HL-60 (cell line): ENCODE measurements around the gene SRBD1.

Experiments used
- DNase-seq, 2 experiments: peaks; one replicate each; pipeline ENCODE4 v3.0.0-alpha.2; 2010 to 2020; ENCODE audit warnings: low read depth in 1 of 2, low spot score in 1 of 2
- H3K27ac ChIP-seq: fragments of 250-450 bp; sonication (Bioruptor Pico); replicated peaks from 2 replicates; pipeline ENCODE4 v1.5.1; 2020; ENCODE audit warnings: mild to moderate bottlenecking, moderate library complexity
- H3K27me3 ChIP-seq: fragments of 250-450 bp; sonication (Bioruptor Pico); 2 replicates; pipeline ENCODE4 v1.5.1; 2021; ENCODE audit warnings: mild to moderate bottlenecking, moderate library complexity; ENCODE audit not compliant: insufficient read depth, poor library complexity, severe bottlenecking
- H3K4me3 ChIP-seq: replicated peaks from 2 replicates; pipeline ENCODE4 v1.5.1; 2011; ENCODE audit warnings: mild to moderate bottlenecking, control low read depth, low read length; ENCODE audit not compliant: insufficient read depth
- CTCF ChIP-seq: IDR thresholded peaks from one replicate; pipeline ENCODE4 v1.5.1; 2011; ENCODE audit warnings: low read length, control low read depth, inconsistent platforms; ENCODE audit not compliant: insufficient read depth
- GABPA ChIP-seq: IDR thresholded peaks from 2 replicates; pipeline ENCODE4 v1.6.1; 2012; ENCODE audit warnings: low read depth
- POLR2AphosphoS5 ChIP-seq: IDR thresholded peaks from 2 replicates; pipeline ENCODE4 v1.6.1; 2012; ENCODE audit warnings: low read depth
- REST ChIP-seq: IDR thresholded peaks from 2 replicates; pipeline ENCODE4 v1.6.1; 2012; ENCODE audit warnings: low read depth; ENCODE audit not compliant: insufficient replicate concordance
- SPI1 ChIP-seq: IDR thresholded peaks from 2 replicates; pipeline ENCODE4 v1.6.1; 2012; ENCODE audit warnings: low read depth, mild to moderate bottlenecking, borderline replicate concordance

The SRBD1 gene

GRCh38 chr2:45391866-45392265 is 219.2 kb downstream of the SRBD1 start:
- TF ChIP-seq CTCF (no peak), POLR2AphosphoS5 (no peak), GABPA (no peak), SPI1 (no peak), REST (no peak)
- Histone ChIP-seq H3K27ac (no peak overlapping the region), H3K27me3 (no peaks in the 10 kb centered on the region), H3K4me3 (no peak overlapping the region)
- DNase-seq: no peak

GRCh38 chr2:45390861-45391260 is 220.2 kb downstream of the SRBD1 start:
- no peak overlapping the region for H3K4me3 ChIP-seq
- no peaks in the 10 kb centered on the region for H3K27me3 ChIP-seq
- H3K27ac ChIP-seq: no peak overlapping the region
- no peak for TF ChIP-seq POLR2AphosphoS5
- TF ChIP-seq CTCF: no peak
- no peak for TF ChIP-seq SPI1
- no peak for TF ChIP-seq REST
- TF ChIP-seq GABPA: no peak
- no peak for DNase-seq

GRCh38 chr2:45390441-45390840 is 220.6 kb downstream of the SRBD1 start:
- Histone ChIP-seq H3K27ac (no peak overlapping the region), H3K27me3 (no peaks in the 10 kb centered on the region), H3K4me3 (no peak overlapping the region)
- TF ChIP-seq SPI1: no peak
- no peak for TF ChIP-seq POLR2AphosphoS5
- TF ChIP-seq CTCF: no peak
- no peak for TF ChIP-seq REST
- TF ChIP-seq GABPA: no peak
- DNase-seq: no peak
